Activated CD4-positive, alpha-beta T cell treated with anti-CD3 and anti-CD28 coated beads, Interleukin-2, amount 50 U/mL, for 16 hours (primary cell): ENCODE results near the gene EIF4G3.
"Not testable (repeated sequence)": the region's sequence is repeated elsewhere in the genome, so short reads cannot be mapped to it uniquely, and the experiment has no call there.

Experiments used
- DNase-seq: peaks from one replicate; pipeline ENCODE4 v3.0.0-alpha.2; 2020

The EIF4G3 gene

GRCh38 chr1:20789598-20789997, 387.1 kb downstream of the EIF4G3 start:
- DNase-seq = not testable (repeated sequence)

DNA sequence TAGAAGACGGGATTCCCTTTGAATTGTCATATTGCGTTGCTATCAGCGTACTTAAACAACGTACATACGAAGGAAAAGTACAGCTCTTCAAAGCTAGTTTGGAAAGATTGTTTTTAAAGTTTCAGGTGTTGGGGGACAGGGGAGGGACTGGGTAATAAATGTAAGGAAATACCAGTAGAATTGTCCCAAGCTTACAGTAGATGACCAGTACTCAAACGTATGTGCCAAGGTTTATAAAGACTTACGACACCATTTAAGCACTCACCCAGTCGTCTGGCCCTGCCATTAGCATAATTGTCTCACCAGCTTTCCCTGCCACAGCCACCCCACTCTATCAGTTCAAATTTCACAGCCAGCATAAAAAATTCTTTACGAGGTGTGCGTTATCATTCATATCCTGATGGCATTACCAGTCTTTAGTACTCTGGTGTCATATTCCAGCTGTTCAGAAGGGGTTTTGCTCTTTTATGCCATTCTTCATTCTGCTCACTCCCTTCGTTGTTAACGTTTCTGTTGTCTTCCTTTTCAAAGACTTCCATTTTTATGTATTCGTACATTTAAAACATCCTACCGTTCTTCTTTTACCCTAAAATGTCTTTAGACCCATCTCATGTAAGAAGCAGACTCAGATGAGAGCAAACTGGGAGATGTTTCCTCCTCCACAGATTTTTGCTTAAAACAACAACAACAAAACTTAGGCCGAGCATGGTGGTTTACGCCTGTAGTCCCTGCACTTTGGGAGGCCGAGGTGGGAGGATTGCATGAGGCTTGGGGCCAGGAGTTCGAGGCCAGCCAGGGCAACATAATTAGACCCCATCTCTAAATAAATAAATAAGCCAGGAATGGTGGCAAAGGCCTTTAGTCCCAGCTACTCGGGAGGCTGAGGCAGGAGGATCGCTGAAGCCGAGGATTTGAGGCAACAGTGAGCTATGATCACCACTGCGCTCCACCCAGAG, 388.6 kb downstream of the EIF4G3 start:
- no peak for DNase-seq

GRCh38 chr1:20787029-20787839, 389.5 kb downstream of the EIF4G3 start, which contains the start of gene HP1BP3:
TSS of gene HP1BP3 (minus strand) at chr1:20787307. CDS start at chr1:20780440, 6,867 bp downstream.
- peak; percentile 76 for DNase-seq

GRCh38 chr1:20786253-20787028, 390.3 kb downstream of the EIF4G3 start:
- DNase-seq = peak; percentile 97

GRCh38 chr1:20785907-20786252, 390.8 kb downstream of the EIF4G3 start:
- no peak for DNase-seq

DNA sequence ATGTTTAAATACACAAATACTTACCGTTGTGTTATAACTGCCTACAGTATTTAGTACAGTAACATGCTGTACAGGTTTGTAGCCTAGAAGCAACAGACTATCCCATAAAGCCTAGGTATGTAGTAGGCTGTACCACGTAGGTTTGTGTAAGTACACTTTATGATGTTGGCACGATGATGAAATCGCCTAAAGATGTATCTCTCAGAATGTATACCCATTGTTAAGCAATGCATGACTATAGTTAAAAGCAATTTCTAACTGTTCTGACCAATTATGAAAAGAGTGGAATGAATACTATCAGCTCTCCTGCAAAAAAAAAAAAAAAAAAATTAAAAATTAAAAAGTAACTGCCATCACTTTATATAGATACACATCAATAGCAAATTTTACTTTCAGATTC, 401.0 kb downstream of the EIF4G3 start:
- DNase-seq = peak; percentile 45

- no peak for DNase-seq
Observed at GRCh38 chr1:20771780-20772179, 404.9 kb downstream of the EIF4G3 start.

DNA sequence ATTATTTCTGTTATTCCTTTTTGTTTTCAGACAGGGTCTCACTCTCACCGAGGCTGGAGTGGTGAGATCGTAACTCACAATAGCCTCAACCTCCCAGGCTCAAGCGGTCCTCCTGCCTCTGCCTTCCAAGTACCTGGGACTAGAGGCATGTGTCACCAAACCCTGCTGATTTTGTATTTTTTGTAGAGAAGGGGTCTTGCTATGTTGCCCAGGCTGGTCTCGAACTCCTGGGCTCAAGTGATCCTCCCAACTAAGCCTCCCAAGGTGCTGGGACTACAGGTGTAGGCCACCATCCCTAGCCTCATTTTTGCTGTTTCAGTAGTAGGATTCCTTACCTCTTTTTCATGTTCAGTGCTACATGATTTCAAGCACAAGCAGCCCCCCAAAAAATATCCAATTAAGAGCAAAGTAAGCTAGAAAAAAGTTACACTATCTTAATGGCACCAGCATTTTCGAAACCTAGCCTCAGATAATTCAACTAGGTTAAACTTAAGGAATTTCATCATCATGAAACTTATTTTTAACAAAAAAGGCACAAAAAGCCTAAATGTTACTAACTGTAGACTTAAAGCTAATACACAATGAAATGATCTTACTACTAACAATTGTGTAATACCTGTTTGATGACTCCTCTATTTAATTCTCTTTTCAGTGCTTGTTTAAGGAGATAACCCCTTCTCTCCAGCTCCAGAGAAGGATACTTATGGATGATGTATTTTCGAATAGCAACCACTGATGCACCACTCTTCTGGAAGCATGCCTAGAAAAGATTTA, 406.2 kb downstream of the EIF4G3 start:
- DNase-seq = no peak

DNA sequence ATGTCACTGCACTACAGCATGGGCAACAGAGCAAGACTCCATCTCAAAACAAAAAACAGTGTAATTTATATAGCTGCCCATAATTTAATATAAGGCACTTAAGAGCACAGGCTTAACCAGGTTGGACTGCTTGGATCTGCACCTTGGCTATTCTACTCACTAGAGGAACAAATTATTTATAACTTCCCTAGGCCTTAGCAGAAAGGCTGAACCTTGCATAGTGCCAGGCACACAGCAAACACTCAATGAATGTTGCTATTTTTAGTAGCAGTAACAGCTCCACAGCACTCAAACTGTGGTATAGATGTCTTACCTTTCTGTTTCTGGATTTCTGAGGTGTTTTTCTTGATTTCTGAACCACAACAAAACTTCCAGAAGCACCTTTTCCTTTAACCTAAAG, 409.4 kb downstream of the EIF4G3 start:
- no peak for DNase-seq

GRCh38 chr1:20763417-20763816, 413.3 kb downstream of the EIF4G3 start:
- no peak for DNase-seq

DNA sequence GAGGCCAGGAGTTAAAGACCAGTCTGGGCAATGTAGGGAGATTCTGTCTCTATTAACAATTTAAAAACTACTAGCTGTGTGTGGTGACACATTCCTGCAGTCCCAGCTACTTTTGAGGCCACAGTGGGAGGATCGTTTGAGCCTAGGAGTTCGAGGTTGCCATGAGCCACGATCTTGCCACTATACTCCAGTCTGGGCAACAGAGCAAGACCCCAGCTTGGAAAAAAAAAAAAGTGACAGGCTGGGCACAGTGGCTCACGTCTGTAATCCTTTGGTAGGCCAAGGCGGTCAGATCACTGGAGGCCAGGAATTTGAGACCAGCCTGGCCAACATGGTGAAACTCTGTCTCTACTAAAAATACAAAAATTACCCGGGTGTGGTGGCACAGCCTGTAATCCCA, 416.4 kb downstream of the EIF4G3 start:
- DNase-seq = no peak
